HCT116 (cell line): Measurements from ENCODE around the gene ERBB4. TPM values are rescaled to one million over a fixed set of nuclear protein-coding genes. Genes with fewer than 3 reads are reported as not detected.

Experiments
- ATAC-seq: fragments of 200-7000 bp; cut with Tn5 transposase; 2 replicates; pipeline ENCODE4 v1.9.1; 2020; ENCODE audit warnings: mild to moderate bottlenecking, moderate library complexity
- BruUV-seq: library from RNA; stranded (reverse); fragments of 400-500 nt; replicated peaks from 2 replicates; lab custom pipeline; 2021; lab: Mats Ljungman, UMichigan
- CTCF ChIA-PET: fragments of 300-600 bp; sonication (Branson Sonifier 250); formaldehyde crosslinking; loops from one replicate; lab custom pipeline; 2021; ENCODE audit warnings: antibody characterized with exemption; lab: Charles Lee
- POLR2A ChIA-PET: fragments of 300-600, 350-600 bp; sonication (Branson Sonifier 250); formaldehyde crosslinking; loops from one replicate; lab custom pipeline; 2021; ENCODE audit warnings: antibody characterized with exemption; lab: Charles Lee
- RAD21 ChIA-PET, 2 experiments: fragments of 300-600 bp; sonication (Branson Sonifier 250); formaldehyde crosslinking; loops; one replicate each; lab custom pipeline; 2023; ENCODE audit warnings: low total read pairs in 2 of 2; ENCODE audit not compliant: uncharacterized antibody in 2 of 2, unreplicated experiment in 2 of 2, low non-redundant PET in 1 of 2; lab: Charles Lee
- DNase-seq: peaks from one replicate; pipeline ENCODE4 v3.0.0-alpha.2; 2010; ENCODE audit warnings: low read depth, low spot score
- H2AFZ ChIP-seq: fragments of 200-600 bp; shearing (Covaris generic), sonication (generic); 2 replicates; pipeline ENCODE4 v1.6.1; 2017; ENCODE audit warnings: low read depth, mixed run types, mixed read lengths, antibody characterized with exemption, low read length; ENCODE audit not compliant: poor library complexity, severe bottlenecking
- H3K27ac ChIP-seq: 2 replicates; pipeline ENCODE4 v1.5.1; 2012; ENCODE audit warnings: low read depth, low read length
- H3K27me3 ChIP-seq: fragments of 200-600 bp; sonication (generic); 2 replicates; pipeline ENCODE4 v1.6.1; 2016; ENCODE audit warnings: mixed run types, low read length, mixed read lengths; ENCODE audit not compliant: insufficient read depth
- H3K36me3 ChIP-seq, 2 experiments: fragments of 200-500 bp in 1 of 2; fragments of 200-600 bp in 1 of 2; sonication (Bioruptor generic) in 1 of 2; sonication (generic) in 1 of 2; 2 replicates each; pipeline versions ENCODE4 v1.5.1 to v1.6.1; 2014 to 2016; ENCODE audit warnings: low read length in 2 of 2, inconsistent platforms in 1 of 2, mixed read lengths in 1 of 2, mixed run types in 1 of 2; ENCODE audit not compliant: insufficient read depth in 2 of 2, control insufficient read depth in 1 of 2
- H3K4me1 ChIP-seq, 2 experiments: fragments of 200-600 bp in 1 of 2; sonication (generic) in 1 of 2; 2 replicates each; pipeline versions ENCODE4 v1.5.1 to v1.6.1; 2012 to 2017; ENCODE audit warnings: low read length in 2 of 2, inconsistent platforms in 1 of 2, mild to moderate bottlenecking in 1 of 2, mixed read lengths in 1 of 2, mixed run types in 1 of 2, moderate library complexity in 1 of 2; ENCODE audit not compliant: insufficient read depth in 2 of 2, control insufficient read depth in 1 of 2
- H3K4me2 ChIP-seq: fragments of 200-600 bp; sonication (generic); 2 replicates; pipeline ENCODE4 v1.6.1; 2017; ENCODE audit warnings: mixed run types, low read length, mixed read lengths
- H3K4me3 ChIP-seq, 2 experiments: fragments of 200-600 bp in 1 of 2; sonication (generic) in 1 of 2; replicated peaks in 1 of 2; 2 replicates each; pipeline ENCODE4 v1.5.1; 2011 to 2016; ENCODE audit warnings: low read length in 2 of 2, control low read depth in 1 of 2, low read depth in 1 of 2, mild to moderate bottlenecking in 1 of 2, mixed read lengths in 1 of 2, mixed run types in 1 of 2
- H3K79me2 ChIP-seq: fragments of 200-600 bp; sonication (generic); 2 replicates; pipeline ENCODE4 v1.6.1; 2017; ENCODE audit warnings: mild to moderate bottlenecking, mixed run types, low read length, moderate library complexity, mixed read lengths; ENCODE audit not compliant: insufficient read depth
- H3K9ac ChIP-seq: fragments of 200-600 bp; sonication (generic); 2 replicates; pipeline ENCODE4 v1.6.1; 2016; ENCODE audit warnings: low read length, mixed read lengths
- H3K9me2 ChIP-seq: fragments of 200-600 bp; sonication (generic), shearing (Covaris generic); 2 replicates; pipeline ENCODE4 v1.6.1; 2017; ENCODE audit warnings: mixed run types, mild to moderate bottlenecking, moderate library complexity; ENCODE audit not compliant: insufficient read depth
- H3K9me3 ChIP-seq, 2 experiments: fragments of 200-500 bp in 1 of 2; fragments of 200-600 bp in 1 of 2; sonication (Bioruptor generic) in 1 of 2; sonication (generic) in 1 of 2; 2 replicates each; pipeline ENCODE4 v1.6.1; 2014 to 2017; ENCODE audit warnings: low read length in 2 of 2, mixed read lengths in 2 of 2, inconsistent platforms in 1 of 2, low read depth in 1 of 2, mild to moderate bottlenecking in 1 of 2, mixed run types in 1 of 2, moderate library complexity in 1 of 2; ENCODE audit not compliant: control insufficient read depth in 1 of 2, insufficient read depth in 1 of 2
- H4K20me1 ChIP-seq: fragments of 200-600 bp; sonication (generic), shearing (Covaris generic); 2 replicates; pipeline ENCODE4 v1.6.1; 2017; ENCODE audit warnings: mixed run types, mild to moderate bottlenecking, moderate library complexity; ENCODE audit not compliant: insufficient read depth
- ELF1 ChIP-seq: IDR thresholded peaks from 2 replicates; pipeline ENCODE4 v1.6.1; 2012; ENCODE audit warnings: low read depth, borderline replicate concordance
- EZH2 ChIP-seq: fragments of 200-600 bp; sonication (generic); IDR thresholded peaks from 2 replicates; pipeline ENCODE4 v1.6.1; 2017; ENCODE audit warnings: antibody characterized with exemption, mixed run types
- JUND ChIP-seq: IDR thresholded peaks from 2 replicates; pipeline ENCODE4 v1.6.1; 2012
- POLR2A ChIP-seq: IDR thresholded peaks from 2 replicates; pipeline ENCODE4 v1.7.0; 2011; ENCODE audit warnings: borderline replicate concordance; ENCODE audit not compliant: insufficient read depth, insufficient read length; ENCODE audit errors: extremely low read depth
- POLR2AphosphoS5 ChIP-seq: IDR thresholded peaks from 2 replicates; pipeline ENCODE4 v1.6.1; 2011; ENCODE audit warnings: mild to moderate bottlenecking, low read depth, low read length, moderate library complexity
- RAD21 ChIP-seq: IDR thresholded peaks from 2 replicates; pipeline ENCODE4 v1.6.1; 2012; ENCODE audit warnings: low read depth, mild to moderate bottlenecking
- SIN3A ChIP-seq: IDR thresholded peaks from 2 replicates; pipeline ENCODE4 v1.6.1; 2012; ENCODE audit warnings: low read depth
- SP1 ChIP-seq: IDR thresholded peaks from 2 replicates; pipeline ENCODE4 v1.6.1; 2012; ENCODE audit warnings: low read depth
- SRF ChIP-seq: IDR thresholded peaks from 2 replicates; pipeline ENCODE4 v1.6.1; 2012; ENCODE audit warnings: low read depth
- TCF7L2 ChIP-seq: IDR thresholded peaks from 2 replicates; pipeline ENCODE4 v1.7.0; 2011; ENCODE audit warnings: borderline replicate concordance, inconsistent platforms; ENCODE audit not compliant: insufficient read depth, insufficient read length; ENCODE audit errors: extremely low read depth
- YY1 ChIP-seq: IDR thresholded peaks from 2 replicates; pipeline ENCODE4 v1.6.1; 2011; ENCODE audit warnings: low read length, low read depth, moderate library complexity, mild to moderate bottlenecking; ENCODE audit not compliant: insufficient replicate concordance; ENCODE audit errors: extremely low read depth
- ZBTB33 ChIP-seq: IDR thresholded peaks from 2 replicates; pipeline ENCODE4 v1.6.1; 2011; ENCODE audit warnings: mild to moderate bottlenecking, low read length, moderate library complexity; ENCODE audit not compliant: insufficient replicate concordance; ENCODE audit errors: extremely low read depth
- intact Hi-C: fragments of 100-400 bp; cut with micrococcal nuclease; formaldehyde crosslinking; loops from 2 replicates; pipeline ENCODE4 v1.10.0; 2022
- total RNA-seq: library from RNA; stranded (reverse); gene quantifications from one replicate; pipeline ENCODE4 v1.2.1, GENCODE V29; 2021; ENCODE audit not compliant: unreplicated experiment
- TF ChIP-seq, protein P1 (sequence below): IDR thresholded peaks from 2 replicates; pipeline ENCODE4 v1.6.1; 2012

ERBB4 gene
- total RNA-seq, 1 experiment from 2014 or later: 0.10 TPM

- Histone ChIP-seq H3K79me2 (no peaks in the 10 kb centered on the region), H3K27ac (no peak overlapping the region), H3K36me3 (no peaks in the 10 kb centered on the region), H3K9ac (no peak overlapping the region), H3K4me3 (no peak overlapping the region), H3K9me2 (no peaks in the 10 kb centered on the region), H2AFZ (no peak overlapping the region), H3K4me1 (no peaks in the 10 kb centered on the region), H3K4me2 (no peak overlapping the region), H3K9me3 (no peaks in the 10 kb centered on the region), H4K20me1 (no peaks in the 10 kb centered on the region), H3K27me3 (no peaks in the 10 kb centered on the region)
- RAD21 ChIA-PET: no interaction called here
- intact Hi-C loops: no loop called here
- CTCF ChIA-PET: no interaction called here
- no TSS peak for BruUV-seq
- ATAC-seq: no peak
- DNase-seq: no peak
- POLR2A ChIA-PET: no interaction called here
- no peak for TF ChIP-seq RAD21
- no peak for TF ChIP-seq EZH2
- TF ChIP-seq SIN3A: no peak
- no peak for TF ChIP-seq SRF
- TF ChIP-seq ZBTB33: no peak
- TF ChIP-seq TCF7L2: no peak
- TF ChIP-seq POLR2A: no peak
- TF ChIP-seq ELF1: no peak
- no peak for TF ChIP-seq SP1
- no peak for TF ChIP-seq YY1
- TF ChIP-seq, protein P1, sequence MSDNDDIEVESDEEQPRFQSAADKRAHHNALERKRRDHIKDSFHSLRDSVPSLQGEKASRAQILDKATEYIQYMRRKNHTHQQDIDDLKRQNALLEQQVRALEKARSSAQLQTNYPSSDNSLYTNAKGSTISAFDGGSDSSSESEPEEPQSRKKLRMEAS: no peak
- no peak for TF ChIP-seq POLR2AphosphoS5
- TF ChIP-seq JUND: no peak
These were observed 194.5 kb downstream of the ERBB4 start for GRCh38 chr2:212344131-212344530.
